K562 (cell line): ENCODE measurements around the gene SCUBE1. TPM values are rescaled to one million over a fixed set of nuclear protein-coding genes. Genes with fewer than 3 reads are reported as not detected.

Source experiments
- CAMTA2 ChIP-seq: fragments of 250-450 bp; sonication (Bioruptor Pico); conservative IDR thresholded peaks from 2 replicates; pipeline ENCODE4 v1.5.1; 2022
- DDX20 ChIP-seq: fragments of 450-650 bp; IDR thresholded peaks from 2 replicates; pipeline ENCODE4 v1.6.1; 2016; ENCODE audit warnings: missing genetic modification characterization, low read depth, mild to moderate bottlenecking, missing compliant biosample characterization, moderate library complexity
- ELF4 ChIP-seq: fragments of 450-650 bp; formaldehyde crosslinking; IDR thresholded peaks from 2 replicates; pipeline ENCODE4 v1.4.0; 2022; ENCODE audit warnings: missing genetic modification characterization
- ETS1 ChIP-seq: conservative IDR thresholded peaks from 2 replicates; pipeline ENCODE4 v1.6.1; 2011; ENCODE audit warnings: low read depth, mild to moderate bottlenecking, low read length; ENCODE audit not compliant: control insufficient read depth
- HCFC1 ChIP-seq: IDR thresholded peaks from 2 replicates; pipeline ENCODE4 v1.6.1; 2012; ENCODE audit warnings: low read depth, low read length, improper control_type of control experiment
- IFI16 ChIP-seq: fragments of 250-450 bp; sonication (Bioruptor Pico); IDR thresholded peaks from 2 replicates; pipeline ENCODE4 v2.1.2; 2022; ENCODE audit warnings: mild to moderate bottlenecking, inconsistent platforms
- KAT7 ChIP-seq: sonication (generic); formaldehyde crosslinking; IDR thresholded peaks from 2 replicates; pipeline ENCODE4 v1.8.0; 2022; ENCODE audit warnings: missing genetic modification reagents, mild to moderate bottlenecking, borderline replicate concordance
- NCOA6 ChIP-seq: fragments of 450-650 bp; IDR thresholded peaks from 2 replicates; pipeline ENCODE4 v1.6.1; 2017; ENCODE audit warnings: mild to moderate bottlenecking
- POLR2AphosphoS5 ChIP-seq: IDR thresholded peaks from 2 replicates; pipeline ENCODE4 v1.6.1; 2011; ENCODE audit warnings: mild to moderate bottlenecking, low read depth, low read length, moderate library complexity; ENCODE audit not compliant: control insufficient read depth, insufficient read depth
- PTBP1 ChIP-seq: fragments of 200-400 bp; formaldehyde crosslinking; IDR thresholded peaks from 2 replicates; pipeline ENCODE4 v1.6.1; 2017; ENCODE audit warnings: low read depth, low read length
- STAT5B ChIP-seq: fragments of 250-450 bp; sonication (Bioruptor Pico); IDR thresholded peaks from 2 replicates; pipeline ENCODE4 v1.8.0; 2021; ENCODE audit warnings: mild to moderate bottlenecking, inconsistent platforms
- SUPT5H ChIP-seq: fragments of 450-650 bp; IDR thresholded peaks from 2 replicates; pipeline ENCODE4 v1.6.1; 2016
- TAF9B ChIP-seq: fragments of 450-650 bp; IDR thresholded peaks from 2 replicates; pipeline ENCODE4 v1.6.1; 2018; ENCODE audit warnings: mild to moderate bottlenecking; ENCODE audit not compliant: partially characterized antibody
- USF1 ChIP-seq: sonication (generic); formaldehyde crosslinking; IDR thresholded peaks from 2 replicates; pipeline ENCODE4 v1.9.0; 2022; ENCODE audit warnings: mild to moderate bottlenecking, missing genetic modification reagents
- ZNF143 ChIP-seq: sonication (generic); formaldehyde crosslinking; IDR thresholded peaks from 2 replicates; pipeline ENCODE4 v1.9.0; 2022; ENCODE audit warnings: mild to moderate bottlenecking, missing genetic modification reagents
- ZNF175 ChIP-seq: fragments of 200-800 bp; sonication (Bioruptor generic); IDR thresholded peaks from 2 replicates; pipeline ENCODE4 v1.6.1; 2016; ENCODE audit warnings: low read depth, mild to moderate bottlenecking, missing genetic modification characterization, missing compliant biosample characterization
- ZNF644 ChIP-seq: fragments of 200-800 bp; sonication (Bioruptor generic); IDR thresholded peaks from 2 replicates; pipeline ENCODE4 v1.6.1; 2016; ENCODE audit warnings: low read depth, missing genetic modification characterization, missing compliant biosample characterization
- polyA plus RNA-seq, 8 experiments: library from polyadenylated mRNA; depleted of rRNA in 4 of 8; stranded (reverse) in 5 of 8; unstranded in 3 of 8; fragments of >200 nt; fragmentation: Nextera tagmentation in 2 of 8; fragmentation: Illumina TruSeq in 1 of 8; extraction: Ambion mirVana in 2 of 8; extraction: Trizol in 1 of 8; gene quantifications; 2 replicates each; pipeline versions ENCODE4 v1.2.1 to v1.2.3, GENCODE V29; 2011 to 2014; ENCODE audit warnings: inconsistent platforms in 1 of 8, missing spikeins in 1 of 8
- total RNA-seq, 7 experiments: library from RNA; depleted of rRNA in 6 of 7; stranded (reverse); fragments of >200 nt in 6 of 7; fragmentation: Illumina TruSeq in 2 of 7; extraction: Trizol in 2 of 7; gene quantifications; 2 replicates each; pipeline versions ENCODE4 v1.2.1 to v1.2.3, GENCODE V29; 2011 to 2021; ENCODE audit warnings: low replicate concordance in 1 of 7
- TF ChIP-seq, protein P1 (sequence below): sonication (generic); formaldehyde crosslinking; IDR thresholded peaks from 2 replicates; pipeline ENCODE4 v1.8.0; 2022; ENCODE audit warnings: missing genetic modification reagents, mild to moderate bottlenecking, moderate library complexity, borderline replicate concordance
- TF ChIP-seq, protein P2 (sequence below), 2 experiments: fragments of 450-650 bp; conservative IDR thresholded peaks; 2 replicates each; pipeline ENCODE4 v1.6.1; 2017; ENCODE audit warnings: mild to moderate bottlenecking in 2 of 2, moderate library complexity in 2 of 2
- TF ChIP-seq, protein P3 (sequence below): fragments of 450-650 bp; IDR thresholded peaks from 2 replicates; pipeline ENCODE4 v1.7.1; 2018; ENCODE audit warnings: mild to moderate bottlenecking, low read depth; ENCODE audit not compliant: partially characterized antibody

Gene SCUBE1
- total and polyA plus RNA-seq, 9 of the 15 experiments (the other 6 are each of a cell fraction or from before 2014, with no cell fraction given) = 0.03 to 0.47 (median 0.29) TPM; not detected in 6

DNA sequence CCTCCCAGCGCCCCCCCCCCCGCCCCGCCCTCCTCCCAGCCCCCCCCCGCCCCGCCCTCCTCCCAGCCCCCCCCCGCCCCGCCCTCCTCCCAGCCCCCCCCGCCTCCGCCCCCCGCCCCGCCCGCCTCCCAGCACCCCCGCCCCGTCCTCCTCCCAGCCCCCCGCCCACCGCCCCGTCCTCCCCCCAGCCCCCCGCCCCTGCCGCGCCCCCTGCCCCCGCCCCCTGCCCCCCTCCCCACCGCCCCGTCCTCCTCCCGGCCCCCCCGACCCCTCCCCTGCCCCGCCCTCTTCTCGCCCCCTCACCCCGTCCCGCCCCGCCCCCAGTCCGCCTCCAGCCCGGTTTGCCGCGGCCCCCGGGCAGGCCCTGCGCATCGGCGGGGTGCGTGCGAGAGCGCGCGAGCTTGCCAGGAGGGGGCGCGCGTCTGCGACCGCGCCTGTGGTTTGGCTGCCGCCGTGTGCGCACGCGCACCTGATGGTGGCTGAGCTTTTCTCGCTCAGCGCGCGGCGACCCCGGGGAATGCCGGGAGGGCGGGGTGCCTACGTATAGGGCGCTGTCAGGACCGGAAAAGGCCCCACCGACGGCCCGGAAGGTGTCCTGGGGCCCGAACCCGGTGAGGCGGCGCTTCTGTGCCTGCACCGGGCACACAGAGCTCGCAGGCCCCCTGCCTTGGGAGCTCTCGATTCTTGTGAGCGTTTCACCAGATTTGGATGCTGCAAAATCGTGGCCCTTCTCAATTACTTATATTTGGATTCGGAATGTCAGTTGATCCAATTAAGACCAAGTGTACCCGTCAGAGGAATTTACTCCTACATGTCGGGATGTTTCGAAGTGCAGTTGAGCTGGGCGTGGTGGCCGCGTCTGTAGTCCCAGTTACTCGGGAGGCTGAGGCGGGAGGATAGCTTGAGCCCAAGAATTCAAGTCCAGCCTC lies 155.7 kb downstream of the SCUBE1 start (continued):
- TF ChIP-seq DDX20 (tag) (no peak), ZNF175 (CRISPR knock-in tag) (0 out of 2 replicates have a peak, but pooled peaks have one; percentile 1), KAT7 (CRISPR knock-in tag) (no peak), STAT5B (no peak), ZNF644 (tag) (no peak), IFI16 (CRISPR knock-in tag) (no peak), USF1 (no peak), ETS1 (peak; percentile 67; the same call in 1 of the 2 replicates), PTBP1 (no peak), HCFC1 (peak; percentile 46), SUPT5H (peak; percentile 84), NCOA6 (peak; percentile 41; the same call in 1 of the 2 replicates), TAF9B (peak; percentile 70), ZNF143 (CRISPR knock-in tag) (peak; percentile 76), ELF4 (CRISPR knock-in tag) (no peak), POLR2AphosphoS5 (peak; percentile 69; the same call in 1 of the 2 replicates), CAMTA2 (no peak)
- TF ChIP-seq, protein P1, sequence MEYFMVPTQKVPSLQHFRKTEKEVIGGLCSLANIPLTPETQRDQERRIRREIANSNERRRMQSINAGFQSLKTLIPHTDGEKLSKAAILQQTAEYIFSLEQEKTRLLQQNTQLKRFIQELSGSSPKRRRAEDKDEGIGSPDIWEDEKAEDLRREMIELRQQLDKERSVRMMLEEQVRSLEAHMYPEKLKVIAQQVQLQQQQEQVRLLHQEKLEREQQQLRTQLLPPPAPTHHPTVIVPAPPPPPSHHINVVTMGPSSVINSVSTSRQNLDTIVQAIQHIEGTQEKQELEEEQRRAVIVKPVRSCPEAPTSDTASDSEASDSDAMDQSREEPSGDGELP (CRISPR knock-in tag) = peak; percentile 59; the same call in 1 of the 2 replicates
- TF ChIP-seq, protein P2, sequence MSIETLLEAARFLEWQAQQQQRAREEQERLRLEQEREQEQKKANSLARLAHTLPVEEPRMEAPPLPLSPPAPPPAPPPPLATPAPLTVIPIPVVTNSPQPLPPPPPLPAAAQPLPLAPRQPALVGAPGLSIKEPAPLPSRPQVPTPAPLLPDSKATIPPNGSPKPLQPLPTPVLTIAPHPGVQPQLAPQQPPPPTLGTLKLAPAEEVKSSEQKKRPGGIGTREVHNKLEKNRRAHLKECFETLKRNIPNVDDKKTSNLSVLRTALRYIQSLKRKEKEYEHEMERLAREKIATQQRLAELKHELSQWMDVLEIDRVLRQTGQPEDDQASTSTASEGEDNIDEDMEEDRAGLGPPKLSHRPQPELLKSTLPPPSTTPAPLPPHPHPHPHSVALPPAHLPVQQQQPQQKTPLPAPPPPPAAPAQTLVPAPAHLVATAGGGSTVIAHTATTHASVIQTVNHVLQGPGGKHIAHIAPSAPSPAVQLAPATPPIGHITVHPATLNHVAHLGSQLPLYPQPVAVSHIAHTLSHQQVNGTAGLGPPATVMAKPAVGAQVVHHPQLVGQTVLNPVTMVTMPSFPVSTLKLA (conservative IDR thresholded peaks at IDR 0.05) = peak; percentile 63
- TF ChIP-seq, protein P3, sequence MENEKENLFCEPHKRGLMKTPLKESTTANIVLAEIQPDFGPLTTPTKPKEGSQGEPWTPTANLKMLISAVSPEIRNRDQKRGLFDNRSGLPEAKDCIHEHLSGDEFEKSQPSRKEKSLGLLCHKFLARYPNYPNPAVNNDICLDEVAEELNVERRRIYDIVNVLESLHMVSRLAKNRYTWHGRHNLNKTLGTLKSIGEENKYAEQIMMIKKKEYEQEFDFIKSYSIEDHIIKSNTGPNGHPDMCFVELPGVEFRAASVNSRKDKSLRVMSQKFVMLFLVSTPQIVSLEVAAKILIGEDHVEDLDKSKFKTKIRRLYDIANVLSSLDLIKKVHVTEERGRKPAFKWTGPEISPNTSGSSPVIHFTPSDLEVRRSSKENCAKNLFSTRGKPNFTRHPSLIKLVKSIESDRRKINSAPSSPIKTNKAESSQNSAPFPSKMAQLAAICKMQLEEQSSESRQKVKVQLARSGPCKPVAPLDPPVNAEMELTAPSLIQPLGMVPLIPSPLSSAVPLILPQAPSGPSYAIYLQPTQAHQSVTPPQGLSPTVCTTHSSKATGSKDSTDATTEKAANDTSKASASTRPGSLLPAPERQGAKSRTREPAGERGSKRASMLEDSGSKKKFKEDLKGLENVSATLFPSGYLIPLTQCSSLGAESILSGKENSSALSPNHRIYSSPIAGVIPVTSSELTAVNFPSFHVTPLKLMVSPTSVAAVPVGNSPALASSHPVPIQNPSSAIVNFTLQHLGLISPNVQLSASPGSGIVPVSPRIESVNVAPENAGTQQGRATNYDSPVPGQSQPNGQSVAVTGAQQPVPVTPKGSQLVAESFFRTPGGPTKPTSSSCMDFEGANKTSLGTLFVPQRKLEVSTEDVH = peak; percentile 34
